ENCODE measurements around the gene UPK3B.
"Not testable (repeated sequence)": the region's sequence is repeated elsewhere in the genome, so short reads cannot be mapped to it uniquely, and the experiment has no call there.

Gene UPK3B

DNA sequence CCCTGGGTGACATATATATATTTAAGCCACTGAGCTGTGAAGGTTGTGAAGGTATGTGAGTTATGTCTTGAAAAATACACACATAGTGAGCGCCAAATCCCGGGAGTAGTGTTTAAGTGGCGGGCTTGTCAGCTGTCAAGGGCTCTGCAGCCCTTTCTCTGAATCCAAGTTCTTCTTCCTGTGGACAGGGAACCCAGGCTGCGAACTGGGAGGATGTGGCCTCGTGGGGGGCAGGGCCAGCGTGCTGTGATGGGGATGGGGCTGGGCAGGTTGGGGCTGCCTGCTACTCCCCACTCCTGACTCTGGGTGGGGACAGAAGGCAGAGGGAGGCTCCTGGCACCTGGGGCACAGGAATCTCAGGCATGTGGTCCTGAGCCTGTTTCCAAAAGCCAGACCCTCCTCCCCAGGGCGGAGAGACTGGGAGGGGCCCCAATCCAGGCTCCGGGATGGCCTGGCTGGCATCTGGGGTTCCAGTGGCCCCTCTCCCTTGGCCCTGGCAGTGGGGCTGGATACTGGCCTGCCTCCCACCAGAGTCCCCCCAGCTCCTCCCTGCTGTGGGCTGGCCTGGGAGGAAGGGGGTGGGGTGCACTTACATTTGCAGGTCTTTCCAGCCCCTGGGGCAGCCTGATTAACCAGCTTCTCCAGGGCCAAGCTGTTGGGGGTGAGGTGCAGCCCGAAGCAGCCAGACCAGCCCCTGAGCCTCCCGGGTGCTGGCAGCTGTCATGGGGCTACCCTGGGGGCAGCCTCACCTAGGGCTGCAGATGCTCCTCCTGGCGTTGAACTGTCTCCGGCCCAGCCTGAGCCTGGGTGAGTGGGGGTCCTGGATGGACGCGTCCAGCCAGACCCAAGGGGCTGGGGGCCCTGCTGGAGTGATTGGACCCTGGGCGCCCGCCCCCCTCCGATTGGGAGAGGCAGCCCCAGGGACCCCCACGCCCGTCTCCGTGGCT lies at the start of gene UPK3B:
UPK3B (plus strand) TSS at position 622 of the 947 bp plus-strand sequence; CDS start at position 723, 101 bp downstream.
- DNase-seq (ENCODE audit: low read depth): no peak

DNA sequence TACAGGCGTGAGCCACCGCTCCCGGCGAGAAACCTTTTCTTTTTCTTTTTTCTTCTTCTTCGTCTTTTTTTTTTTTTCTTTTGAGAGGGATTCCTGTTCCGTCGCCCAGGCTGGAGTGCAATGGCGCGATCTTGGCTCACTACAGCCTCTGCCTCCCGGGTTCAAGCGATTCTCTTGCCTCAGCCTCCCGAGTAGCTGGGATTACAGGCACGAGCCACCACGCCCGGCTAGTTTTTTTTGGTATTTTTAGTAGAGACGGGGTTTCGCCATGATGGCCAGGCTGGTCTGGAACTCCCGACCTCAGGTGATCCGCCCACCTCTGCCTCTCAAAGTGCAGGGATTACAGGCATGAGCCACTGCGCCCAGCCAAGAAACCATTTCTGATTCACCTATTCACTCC lies 49.6 kb upstream of the UPK3B start:
- DNase-seq (ENCODE audit: low read depth): not testable (repeated sequence)

DNA sequence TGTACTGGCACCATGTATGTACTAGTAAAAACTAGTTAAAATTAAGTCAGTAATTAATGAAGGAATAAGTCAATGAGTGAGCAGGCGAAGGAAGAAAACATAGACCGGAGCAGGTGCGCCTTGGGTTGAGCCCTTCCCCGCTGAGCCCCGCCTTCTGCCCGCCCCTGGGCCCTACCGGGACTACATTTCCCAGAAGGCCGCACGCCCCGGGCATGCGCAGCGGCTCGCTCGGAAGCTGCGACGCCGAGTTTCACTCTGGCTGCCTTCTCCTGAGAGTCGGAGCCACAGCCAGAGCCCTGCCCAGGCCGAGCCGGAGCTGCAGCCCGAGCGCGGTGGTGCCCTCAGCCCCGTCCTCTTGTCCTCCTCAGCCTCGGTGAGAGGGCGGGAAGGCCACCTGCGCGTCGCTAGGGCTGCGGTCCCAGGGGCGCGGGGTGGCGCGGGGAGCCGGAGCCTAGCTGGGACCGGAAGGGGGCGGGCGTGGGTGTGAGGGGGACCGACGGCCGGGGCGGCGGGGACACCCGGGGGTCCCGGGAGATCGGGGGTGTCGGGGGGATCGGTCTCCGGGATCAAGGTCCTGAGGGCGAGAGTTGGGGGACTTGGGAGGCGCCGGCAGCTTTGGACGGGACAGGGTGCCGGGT lies 48.8 kb upstream of the UPK3B start, which contains the start of gene DTX2:
DTX2 (plus strand) TSS at position 246 of the 638 bp plus-strand sequence. CDS start 18,801 bp downstream, outside the sequence.
- DNase-seq (ENCODE audit: low read depth): peak; percentile 12

GRCh38 chr7:76462271-76462882 lies 48.0 kb upstream of the UPK3B start:
- not testable (repeated sequence) for DNase-seq (ENCODE audit: low read depth)

- DNase-seq (ENCODE audit: low read depth): not testable (repeated sequence)
These were observed 45.4 kb upstream of the UPK3B start for GRCh38 chr7:76464959-76465358.

- DNase-seq (ENCODE audit: low read depth): not testable (repeated sequence)
These were observed 44.4 kb upstream of the UPK3B start for GRCh38 chr7:76465950-76466349.

- DNase-seq (ENCODE audit: low read depth): not testable (repeated sequence)
These were observed 42.5 kb upstream of the UPK3B start for GRCh38 chr7:76467743-76468404.

DNA sequence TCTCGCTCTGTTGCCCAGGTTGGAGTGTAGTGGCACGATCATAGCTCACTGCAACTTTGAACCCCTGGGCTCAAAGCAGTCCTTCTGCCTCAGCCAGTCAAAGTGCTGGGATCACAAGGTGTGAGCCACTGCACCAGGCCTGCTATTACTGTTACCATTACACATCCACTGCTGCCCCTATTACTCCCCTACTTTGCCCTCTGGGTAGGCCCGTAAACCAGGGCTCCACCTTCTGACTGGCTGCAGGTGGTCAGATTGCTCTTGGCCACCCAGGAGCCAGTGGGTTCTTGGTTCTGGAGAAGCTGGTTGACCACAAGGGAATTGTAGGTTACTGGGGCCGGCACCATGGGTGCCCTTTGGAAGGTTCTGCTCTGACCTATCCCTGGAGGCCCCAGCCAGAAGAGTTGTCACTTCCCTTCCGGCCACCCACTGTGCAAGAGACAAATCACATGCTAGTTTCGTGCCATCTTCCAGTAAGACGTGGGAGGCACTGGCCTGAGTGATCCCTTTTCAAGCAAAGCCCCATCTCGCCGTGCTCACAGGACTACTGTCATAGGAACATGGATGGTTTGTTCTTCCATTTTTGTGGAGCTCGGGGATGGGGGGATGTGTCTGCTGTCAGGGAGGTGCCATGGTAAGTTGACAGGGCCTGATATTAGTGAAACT lies 38.7 kb upstream of the UPK3B start:
- not testable (repeated sequence) for DNase-seq (ENCODE audit: low read depth)

- DNase-seq (ENCODE audit: low read depth): not testable (repeated sequence)
These were observed 37.3 kb upstream of the UPK3B start for GRCh38 chr7:76473097-76473496.

DNA sequence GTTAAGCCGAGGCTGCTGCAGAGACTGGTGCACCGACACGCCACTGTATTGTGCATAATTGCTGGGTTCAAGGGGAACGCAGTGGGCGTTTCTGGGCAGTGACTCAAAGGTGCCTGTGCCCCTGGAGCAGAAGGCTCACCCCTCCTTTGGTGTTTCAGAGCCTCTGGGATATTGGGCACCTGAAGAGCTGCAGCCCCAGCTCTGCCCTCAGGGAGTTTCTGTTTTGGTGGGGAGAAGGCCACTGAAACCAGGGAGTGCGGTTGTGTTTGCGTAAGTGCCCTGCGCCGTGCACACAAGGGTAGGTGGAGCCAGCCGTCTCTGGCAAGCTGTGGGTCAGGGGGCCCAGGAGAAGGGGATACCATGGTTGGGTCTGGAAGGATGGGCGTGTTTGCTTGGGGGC lies 34.1 kb upstream of the UPK3B start:
- not testable (repeated sequence) for DNase-seq (ENCODE audit: low read depth)

DNA sequence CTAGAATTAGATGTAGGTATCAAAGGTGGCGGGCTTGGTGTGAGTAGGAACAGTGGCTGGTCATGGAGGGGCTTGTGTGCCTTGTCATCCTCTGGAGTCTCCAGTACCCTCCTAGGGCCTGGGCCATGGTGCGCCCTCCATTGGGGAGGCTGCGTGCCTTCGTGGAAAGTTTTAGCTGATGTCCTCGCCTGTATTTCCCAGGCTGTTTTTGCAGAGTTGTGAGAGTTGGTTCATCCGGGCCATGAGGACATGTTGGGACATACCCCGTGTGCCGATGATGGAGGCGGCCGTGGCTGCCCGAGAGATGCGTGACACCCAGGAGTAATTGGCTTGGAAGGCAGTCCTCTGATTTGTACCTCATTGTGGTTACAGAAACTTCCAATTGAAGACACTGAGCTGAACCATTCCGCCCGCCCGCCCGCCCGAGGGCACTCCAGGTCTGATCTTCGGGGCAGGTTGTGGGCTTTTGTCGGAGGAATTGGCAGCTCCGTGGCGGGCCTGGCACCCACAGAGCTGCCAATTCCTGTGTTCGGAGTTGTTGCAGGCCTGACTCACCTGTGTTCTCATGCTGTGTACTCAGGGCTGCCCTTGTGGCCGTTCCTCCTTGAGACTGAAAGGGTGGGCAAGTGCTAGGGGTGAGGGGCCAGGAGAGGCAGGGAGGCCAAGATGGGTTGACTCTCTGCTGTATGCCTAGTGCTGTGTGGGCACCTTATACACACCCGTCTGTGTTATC lies 33.4 kb upstream of the UPK3B start:
- DNase-seq (ENCODE audit: low read depth): not testable (repeated sequence)

- not testable (repeated sequence) for DNase-seq (ENCODE audit: low read depth)
These were observed 30.7 kb upstream of the UPK3B start for GRCh38 chr7:76479628-76480027.

- not testable (repeated sequence) for DNase-seq (ENCODE audit: low read depth)
These were observed 29.7 kb upstream of the UPK3B start for GRCh38 chr7:76480403-76481253.

DNA sequence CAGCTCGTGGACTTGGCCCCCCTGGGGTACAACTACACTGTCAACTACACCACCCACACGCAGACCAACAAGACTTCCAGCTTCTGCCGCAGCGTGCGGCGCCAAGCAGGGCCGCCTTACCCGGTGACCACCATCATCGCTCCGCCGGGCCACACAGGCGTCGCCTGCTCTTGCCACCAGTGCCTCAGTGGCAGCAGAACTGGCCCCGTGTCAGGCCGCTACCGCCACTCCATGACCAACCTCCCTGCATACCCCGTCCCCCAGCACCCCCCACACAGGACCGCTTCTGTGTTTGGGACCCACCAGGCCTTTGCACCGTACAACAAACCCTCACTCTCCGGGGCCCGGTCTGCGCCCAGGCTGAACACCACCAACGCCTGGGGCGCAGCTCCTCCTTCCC lies 27.7 kb upstream of the UPK3B start:
- not testable (repeated sequence) for DNase-seq (ENCODE audit: low read depth)

DNA sequence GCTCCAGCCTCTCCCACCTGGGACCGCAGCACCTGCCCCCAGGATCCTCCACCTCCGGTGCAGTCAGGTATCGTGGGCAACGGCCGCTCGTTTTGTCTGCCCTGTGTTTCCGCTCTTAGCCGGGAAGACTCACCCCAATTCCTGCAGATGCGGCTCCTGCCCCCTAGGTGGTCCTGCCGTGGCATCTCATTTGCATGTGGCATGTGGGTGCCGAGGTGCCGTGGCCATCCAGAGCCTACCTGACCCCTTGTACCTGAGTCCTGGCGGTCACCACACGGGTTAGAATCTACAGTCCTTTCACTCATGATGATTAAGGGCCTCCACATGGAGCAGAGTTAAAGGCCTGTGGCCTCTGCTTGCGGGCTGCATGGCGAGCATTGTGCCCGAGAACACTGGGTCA lies 27.3 kb upstream of the UPK3B start:
- DNase-seq (ENCODE audit: low read depth): not testable (repeated sequence)

GRCh38 chr7:76484456-76484855 lies 25.9 kb upstream of the UPK3B start:
- DNase-seq (ENCODE audit: low read depth): not testable (repeated sequence)

- not testable (repeated sequence) for DNase-seq (ENCODE audit: low read depth)
These were observed 24.3 kb upstream of the UPK3B start for GRCh38 chr7:76485822-76486610.

DNA sequence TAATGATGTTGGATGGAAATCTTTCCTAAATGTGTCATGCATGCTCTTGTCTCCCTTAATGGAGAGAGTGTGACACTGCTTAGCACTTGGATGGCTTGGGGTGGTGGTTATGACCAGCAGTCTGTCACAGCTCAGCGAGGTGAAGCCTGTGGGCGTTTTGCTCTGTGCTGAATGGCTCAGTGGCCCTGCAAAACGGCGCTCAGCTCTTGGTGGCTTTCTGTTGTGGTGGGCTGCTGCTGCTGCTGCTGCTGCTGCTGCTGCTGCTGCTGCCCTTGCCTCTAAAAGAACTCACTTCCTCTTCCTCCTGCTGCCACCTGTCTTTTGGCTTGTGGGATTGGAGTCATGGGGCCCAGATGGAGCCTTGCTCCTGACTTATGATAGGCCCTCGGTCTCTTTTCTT lies 23.7 kb upstream of the UPK3B start:
- DNase-seq (ENCODE audit: low read depth): not testable (repeated sequence)

DNA sequence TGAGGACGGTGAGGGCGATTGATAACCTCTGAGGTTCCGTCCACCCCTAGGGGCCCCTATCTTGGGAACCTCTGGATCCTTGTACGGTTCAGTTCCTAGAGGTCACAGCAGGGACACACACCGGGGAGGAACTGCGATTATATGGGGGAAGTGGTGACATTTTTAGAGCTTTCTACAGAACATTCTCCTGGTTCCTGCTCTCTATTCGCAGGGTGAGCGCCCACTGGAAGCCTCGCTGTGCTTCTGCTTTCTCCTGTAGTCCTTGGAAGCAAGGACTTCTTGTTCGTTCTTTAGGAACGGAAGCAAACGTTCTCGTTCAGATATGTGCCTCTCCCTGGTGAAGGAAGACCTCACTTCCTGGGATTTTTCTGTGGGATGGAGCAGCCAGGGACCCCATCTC lies 22.4 kb upstream of the UPK3B start:
- DNase-seq (ENCODE audit: low read depth): not testable (repeated sequence)
